Gastroesophageal sphincter (tissue), 3 donors: ENCODE results near the gene BCR.

ENCODE experiments used
- EP300 ChIP-seq: sonication (generic); formaldehyde crosslinking; IDR thresholded peaks from one replicate; pipeline ENCODE4 v1.6.1; 2017; ENCODE audit warnings: antibody characterized with exemption, mild to moderate bottlenecking
- POLR2A ChIP-seq, 2 donors: fragments of 450-650 bp; IDR thresholded peaks; one replicate each; pipeline ENCODE4 v1.6.1; 2017; ENCODE audit warnings: antibody characterized with exemption in 2 of 2, mild to moderate bottlenecking in 2 of 2, moderate library complexity in 1 of 2
- POLR2AphosphoS5 ChIP-seq: sonication (generic); formaldehyde crosslinking; IDR thresholded peaks from one replicate; pipeline ENCODE4 v1.6.1; 2017; ENCODE audit warnings: antibody characterized with exemption
- TF ChIP-seq, protein P1 (sequence below), 4 experiments: fragments of 200-600 bp in 2 of 4; fragments of 450-650 bp in 2 of 4; sonication (generic) in 1 of 4; IDR thresholded peaks; one replicate each; pipeline ENCODE4 v1.5.1; 2017 to 2019; ENCODE audit warnings: antibody characterized with exemption in 4 of 4, mild to moderate bottlenecking in 2 of 4, moderate library complexity in 2 of 4

DNA sequence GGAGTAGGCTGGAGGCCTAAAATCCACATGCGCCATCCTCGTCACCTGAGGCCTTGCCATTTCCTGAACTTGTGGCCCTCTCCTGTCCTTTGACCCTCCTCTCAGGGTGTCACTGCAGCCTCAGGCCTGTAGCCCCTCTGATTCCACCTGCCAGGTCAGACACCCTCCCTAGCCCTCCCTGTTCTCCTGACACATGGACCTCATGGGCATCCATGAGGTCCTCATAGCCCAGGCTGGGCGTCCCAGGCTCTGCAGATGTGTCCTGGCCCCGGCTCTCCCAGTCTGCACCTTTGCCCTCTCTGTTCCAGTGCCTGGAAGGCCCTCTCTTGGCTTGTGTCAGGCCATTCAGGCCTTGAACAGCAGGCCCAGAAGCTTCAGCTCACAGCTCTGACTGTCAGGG is 19.3 kb upstream of the BCR start:
- TF ChIP-seq POLR2AphosphoS5 (no peak), POLR2A (IDR thresholded peaks at IDR 0.05) (no peak), EP300 (no peak)
- TF ChIP-seq, protein P1, sequence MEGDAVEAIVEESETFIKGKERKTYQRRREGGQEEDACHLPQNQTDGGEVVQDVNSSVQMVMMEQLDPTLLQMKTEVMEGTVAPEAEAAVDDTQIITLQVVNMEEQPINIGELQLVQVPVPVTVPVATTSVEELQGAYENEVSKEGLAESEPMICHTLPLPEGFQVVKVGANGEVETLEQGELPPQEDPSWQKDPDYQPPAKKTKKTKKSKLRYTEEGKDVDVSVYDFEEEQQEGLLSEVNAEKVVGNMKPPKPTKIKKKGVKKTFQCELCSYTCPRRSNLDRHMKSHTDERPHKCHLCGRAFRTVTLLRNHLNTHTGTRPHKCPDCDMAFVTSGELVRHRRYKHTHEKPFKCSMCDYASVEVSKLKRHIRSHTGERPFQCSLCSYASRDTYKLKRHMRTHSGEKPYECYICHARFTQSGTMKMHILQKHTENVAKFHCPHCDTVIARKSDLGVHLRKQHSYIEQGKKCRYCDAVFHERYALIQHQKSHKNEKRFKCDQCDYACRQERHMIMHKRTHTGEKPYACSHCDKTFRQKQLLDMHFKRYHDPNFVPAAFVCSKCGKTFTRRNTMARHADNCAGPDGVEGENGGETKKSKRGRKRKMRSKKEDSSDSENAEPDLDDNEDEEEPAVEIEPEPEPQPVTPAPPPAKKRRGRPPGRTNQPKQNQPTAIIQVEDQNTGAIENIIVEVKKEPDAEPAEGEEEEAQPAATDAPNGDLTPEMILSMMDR (IDR thresholded peaks at IDR 0.05) = no peak
